Mucosa of rectum (tissue), 2 donors: ENCODE measurements around the gene IGSF8.

Experiments
- H3K27ac ChIP-seq, 2 donors: one replicate each; pipeline ENCODE4 v1.7.0; 2013; ENCODE audit warnings: inconsistent platforms in 2 of 2, low read depth in 2 of 2, low read length in 2 of 2
- H3K27me3 ChIP-seq, 2 donors: one replicate each; pipeline ENCODE4 v1.7.0; 2013; ENCODE audit warnings: low read length in 2 of 2; ENCODE audit not compliant: control insufficient read depth in 2 of 2, insufficient read depth in 2 of 2
- H3K36me3 ChIP-seq, 2 donors: one replicate each; pipeline ENCODE4 v1.7.0; 2013; ENCODE audit warnings: low read length in 2 of 2; ENCODE audit not compliant: control insufficient read depth in 2 of 2, insufficient read depth in 2 of 2
- H3K4me1 ChIP-seq, 2 donors: one replicate each; pipeline ENCODE4 v1.7.0; 2013; ENCODE audit warnings: low read length in 2 of 2, mild to moderate bottlenecking in 1 of 2; ENCODE audit not compliant: control insufficient read depth in 2 of 2, insufficient read depth in 2 of 2
- H3K4me3 ChIP-seq, 2 donors: one replicate each; pipeline ENCODE4 v1.7.0; 2013; ENCODE audit warnings: low read length in 2 of 2
- H3K9ac ChIP-seq, 2 donors: one replicate each; pipeline ENCODE4 v1.7.0; 2013; ENCODE audit warnings: low read length in 2 of 2, low read depth in 1 of 2, mild to moderate bottlenecking in 1 of 2
- H3K9me3 ChIP-seq, 2 donors: one replicate each; pipeline ENCODE4 v1.7.0; 2013; ENCODE audit warnings: low read length in 2 of 2; ENCODE audit not compliant: control insufficient read depth in 2 of 2
- donor health status: healthy.
- donor health status: Normal muscosa, but diverticular disease.

Gene IGSF8

DNA sequence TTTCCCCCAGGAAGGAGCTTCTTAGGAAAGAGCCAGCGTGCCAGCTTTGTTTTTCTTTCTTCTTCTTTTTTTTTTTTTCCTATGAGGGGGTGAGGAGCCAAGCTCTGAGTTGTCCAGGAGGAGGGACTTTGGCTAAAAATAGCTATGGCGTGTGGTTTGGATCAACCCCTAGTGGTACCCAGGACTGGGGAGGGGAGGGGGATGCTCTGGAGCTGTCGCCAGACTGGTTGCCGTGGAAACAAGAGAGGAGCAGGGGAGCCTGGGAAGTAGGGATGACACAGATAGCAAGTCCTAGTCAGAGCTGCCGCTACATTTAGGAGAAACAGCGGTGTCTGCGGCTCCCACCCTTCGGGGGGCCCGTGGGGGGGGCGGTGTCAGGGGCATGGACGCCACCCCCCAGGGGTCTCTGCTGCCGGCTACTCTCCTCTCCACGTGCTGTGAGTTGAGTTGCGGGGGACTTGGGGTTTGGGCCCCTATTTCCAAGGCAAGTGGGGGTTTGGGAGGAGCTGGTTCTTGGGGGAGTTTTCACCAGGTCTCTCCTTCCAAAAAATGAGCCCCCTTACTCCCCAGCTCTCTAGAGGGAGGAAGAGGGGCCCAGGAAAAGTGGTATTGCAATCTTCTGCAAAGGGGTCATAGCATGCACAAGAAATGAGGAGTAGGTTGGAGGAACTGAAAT, 17.0 kb downstream of the IGSF8 start, which contains the start of gene KCNJ9:
TSS of gene KCNJ9 (plus strand) at position 278 of the 676 bp plus-strand sequence. CDS start 2,493 bp downstream, outside the sequence.
- H3K27me3 ChIP-seq: peaks cover 27 to 36% of the 10 kb centered on the region in 2 donors
- H3K4me3 ChIP-seq: no peak within 1 kb of the TSS
- no peaks in the 10 kb centered on the region for H3K36me3 ChIP-seq
- no peak within 1 kb of the TSS for H3K27ac ChIP-seq
- H3K9me3 ChIP-seq: no peaks in the 10 kb centered on the region
- H3K4me1 ChIP-seq: peaks cover 0 to 4% of the 10 kb centered on the region in 2 donors
- H3K9ac ChIP-seq: no peak within 1 kb of the TSS

DNA sequence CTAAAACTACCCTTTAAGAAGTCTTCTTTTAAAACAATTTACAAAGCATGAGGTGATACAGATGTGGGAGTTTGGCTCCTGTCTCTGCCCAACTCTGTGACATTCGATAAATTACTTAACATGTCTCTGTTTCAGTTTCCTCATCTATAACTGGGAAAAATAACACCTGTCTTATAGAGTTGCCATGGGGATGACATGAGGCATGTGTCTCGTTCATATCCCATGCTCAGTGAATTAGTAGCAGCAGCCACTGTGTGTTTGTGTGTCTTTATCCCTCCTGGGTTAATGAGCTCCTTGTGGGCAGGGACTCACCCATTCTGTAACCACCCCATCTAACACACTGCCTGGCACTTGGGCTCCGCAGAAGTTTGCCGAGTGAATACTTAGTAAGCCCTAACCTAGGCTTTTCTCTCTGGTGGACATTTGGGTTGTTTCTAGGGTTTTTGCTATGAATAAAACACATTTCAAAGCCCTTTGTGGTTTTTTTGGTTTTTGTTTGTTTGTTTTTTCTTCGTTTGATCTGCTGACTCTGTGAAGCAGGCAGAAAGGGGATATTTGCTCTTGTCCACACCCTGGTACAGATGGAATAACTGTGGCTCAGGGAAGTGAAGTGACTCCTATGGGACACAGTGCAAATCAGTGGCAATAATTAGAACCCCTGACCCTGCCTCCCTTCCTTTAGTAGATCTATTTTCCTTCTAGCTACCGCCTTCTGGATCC, 17.9 kb downstream of the IGSF8 start:
- Histone ChIP-seq H3K36me3 (no peaks in the 10 kb centered on the region), H3K27ac (no peak overlapping the region), H3K9me3 (no peaks in the 10 kb centered on the region), H3K9ac (no peak overlapping the region), H3K27me3 (peaks cover 27 to 36% of the 10 kb centered on the region in 2 donors), H3K4me3 (no peak overlapping the region), H3K4me1 (peaks cover 0 to 4% of the 10 kb centered on the region in 2 donors)

DNA sequence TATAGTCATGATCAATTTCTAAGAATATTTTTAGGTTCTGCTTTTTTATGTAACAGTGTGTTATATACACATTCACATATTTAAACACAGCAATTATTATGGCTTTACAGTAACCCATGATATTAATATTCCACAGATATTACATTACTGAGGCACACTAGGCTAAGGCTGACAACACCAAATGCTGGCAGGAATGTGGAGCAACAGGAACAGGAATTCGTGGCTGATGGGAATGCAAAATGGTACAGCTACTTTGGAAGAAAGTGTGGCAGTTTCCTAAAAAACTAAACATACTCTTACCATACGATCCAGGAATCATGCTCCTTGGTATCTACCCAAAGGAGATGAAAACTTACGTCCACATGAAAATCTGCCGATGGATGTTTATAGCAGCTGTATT, 19.0 kb downstream of the IGSF8 start:
- no peak overlapping the region for H3K27ac ChIP-seq
- H3K27me3 ChIP-seq: peaks cover 27 to 36% of the 10 kb centered on the region in 2 donors
- H3K36me3 ChIP-seq: no peaks in the 10 kb centered on the region
- H3K4me3 ChIP-seq: no peak overlapping the region
- no peak overlapping the region for H3K9ac ChIP-seq
- peaks cover 0 to 4% of the 10 kb centered on the region in 2 donors for H3K4me1 ChIP-seq
- no peaks in the 10 kb centered on the region for H3K9me3 ChIP-seq

DNA sequence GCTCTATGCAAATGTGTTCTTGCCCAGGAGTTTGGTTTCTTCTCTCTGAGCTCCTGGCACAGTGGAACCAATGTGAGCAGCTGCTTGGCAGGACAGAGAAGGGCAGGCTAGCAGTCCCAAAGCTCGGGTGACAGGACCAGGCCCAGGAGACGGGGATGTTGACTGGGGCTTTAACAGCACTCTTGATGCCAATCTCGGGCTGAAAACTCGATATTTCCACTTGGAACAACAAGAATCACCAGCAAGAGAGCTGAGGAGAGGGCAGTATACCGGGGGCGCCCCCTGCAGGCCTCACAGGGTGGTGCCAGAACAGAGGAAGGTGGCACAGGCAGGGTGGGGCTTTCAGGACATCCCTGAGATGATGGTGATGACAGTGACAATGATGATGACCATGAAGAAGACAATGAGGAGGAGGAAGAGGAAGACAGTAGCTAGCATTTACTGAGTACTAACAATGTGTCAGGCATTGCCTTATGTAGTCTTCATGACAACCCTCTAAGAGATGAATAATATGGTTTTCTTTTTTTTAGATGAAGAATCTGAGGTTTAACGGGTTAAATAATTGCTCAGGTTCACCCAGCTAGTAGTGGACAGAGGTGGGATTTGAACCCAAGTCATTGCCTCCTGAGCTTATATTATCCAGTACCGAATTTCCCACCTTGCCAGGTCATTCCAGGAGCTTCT, 19.8 kb downstream of the IGSF8 start:
- Histone ChIP-seq H3K27me3 (peaks cover 27 to 33% of the 10 kb centered on the region in 2 donors), H3K27ac (no peak overlapping the region), H3K4me1 (no peaks in the 10 kb centered on the region), H3K4me3 (no peak overlapping the region), H3K36me3 (no peaks in the 10 kb centered on the region), H3K9ac (no peak overlapping the region), H3K9me3 (no peaks in the 10 kb centered on the region)

DNA sequence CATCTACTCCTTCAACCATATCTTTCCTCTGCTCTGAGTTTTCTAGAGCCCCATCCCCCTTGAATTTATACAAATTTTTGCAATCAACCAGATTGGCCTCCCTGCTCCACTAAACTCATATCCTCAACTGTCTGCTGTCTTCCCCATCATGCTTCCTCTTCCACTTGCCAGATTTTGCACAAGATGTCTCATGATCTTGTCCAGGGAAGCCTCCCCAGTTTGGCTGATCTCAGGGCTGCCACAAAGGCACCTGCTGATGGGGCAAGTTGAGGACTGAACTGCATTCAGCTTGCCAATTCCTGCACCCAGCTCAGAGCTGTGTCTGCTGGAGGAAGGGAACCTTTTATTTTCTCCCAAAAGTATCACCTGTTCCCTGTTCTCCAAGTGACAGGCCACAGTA, 20.9 kb downstream of the IGSF8 start:
- Histone ChIP-seq H3K9ac (no peak overlapping the region), H3K27me3 (peaks cover 21 to 23% of the 10 kb centered on the region in 2 donors)

DNA sequence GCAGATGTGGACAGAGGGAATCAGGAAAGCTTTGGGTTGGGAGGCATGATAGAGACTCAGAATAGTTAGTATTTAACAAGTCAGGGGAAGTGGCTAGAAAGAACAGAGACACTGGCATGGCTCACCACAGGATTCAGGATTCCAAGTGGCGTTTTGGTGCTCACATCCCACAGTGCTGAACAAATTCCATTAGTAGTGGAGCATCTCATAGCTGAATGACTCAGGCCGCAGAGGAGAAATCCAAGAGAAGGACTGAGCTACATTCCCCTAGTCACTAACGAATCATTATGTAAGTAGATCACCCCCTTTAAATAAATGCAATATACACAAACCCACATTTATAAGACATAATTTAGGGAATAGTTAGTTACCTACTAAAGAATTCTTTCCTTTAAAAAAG, 22.1 kb downstream of the IGSF8 start:
- no peaks in the 10 kb centered on the region for H3K9me3 ChIP-seq
- H3K4me1 ChIP-seq: no peaks in the 10 kb centered on the region
- no peaks in the 10 kb centered on the region for H3K36me3 ChIP-seq
- H3K27me3 ChIP-seq: peaks cover 17 to 21% of the 10 kb centered on the region in 2 donors
- H3K27ac ChIP-seq: no peak overlapping the region
- H3K9ac ChIP-seq: no peak overlapping the region
- no peak overlapping the region for H3K4me3 ChIP-seq

More for the DNA sequence above, 20.9 kb downstream of the IGSF8 start:
- Histone ChIP-seq H3K4me3 (no peak overlapping the region), H3K36me3 (no peaks in the 10 kb centered on the region), H3K4me1 (no peaks in the 10 kb centered on the region), H3K9me3 (no peaks in the 10 kb centered on the region), H3K27ac (no peak overlapping the region)

DNA sequence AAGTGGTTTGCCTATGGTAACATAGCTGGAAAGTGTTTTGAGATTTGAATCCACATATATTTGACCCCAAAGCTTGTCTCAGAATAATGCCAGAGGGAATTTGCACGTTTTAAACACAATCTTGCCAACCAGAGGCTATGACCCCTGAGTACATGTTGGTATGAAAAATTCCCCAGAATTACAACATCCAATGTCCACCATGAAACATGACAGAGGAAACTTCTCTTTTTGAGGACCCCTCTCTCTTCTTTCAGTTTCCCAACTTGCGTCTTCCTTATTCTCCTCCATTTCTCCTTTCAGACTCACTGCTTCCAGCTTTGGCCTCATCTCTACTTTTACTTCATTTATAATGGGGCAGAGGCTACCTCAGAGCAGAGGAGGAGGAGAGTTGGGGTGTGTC, 22.6 kb downstream of the IGSF8 start:
- no peaks in the 10 kb centered on the region for H3K9me3 ChIP-seq
- H3K4me1 ChIP-seq: peaks cover 2% of the 10 kb centered on the region in 2 donors
- no peak overlapping the region for H3K4me3 ChIP-seq
- H3K36me3 ChIP-seq: no peaks in the 10 kb centered on the region
- no peak overlapping the region for H3K27ac ChIP-seq
- no peak overlapping the region for H3K9ac ChIP-seq
- H3K27me3 ChIP-seq: peaks cover 13 to 20% of the 10 kb centered on the region in 2 donors

DNA sequence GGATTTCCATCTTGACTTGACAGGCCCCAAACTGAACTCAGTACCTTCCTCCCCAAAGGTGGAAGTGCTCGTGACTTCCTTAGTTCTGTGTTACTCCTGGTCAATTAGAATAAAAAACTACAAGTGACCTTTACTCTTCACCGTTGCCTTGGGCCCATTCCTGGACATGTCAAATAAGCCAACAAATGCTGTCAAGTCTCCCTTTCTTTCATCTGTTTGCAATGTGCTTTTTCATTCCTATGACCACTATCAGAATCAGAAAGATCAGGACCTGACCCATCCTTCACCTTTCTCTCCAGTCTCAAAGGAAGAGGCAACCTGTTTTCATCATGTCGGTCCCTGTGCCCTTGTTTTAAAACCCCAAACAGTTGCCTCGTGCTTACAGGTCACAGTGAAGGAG, 23.6 kb downstream of the IGSF8 start:
- Histone ChIP-seq H3K27me3 (peaks cover 9 to 11% of the 10 kb centered on the region in 2 donors), H3K9me3 (no peaks in the 10 kb centered on the region), H3K27ac (no peak overlapping the region), H3K9ac (no peak overlapping the region), H3K4me3 (no peak overlapping the region), H3K4me1 (peaks cover 5 to 7% of the 10 kb centered on the region in 2 donors), H3K36me3 (no peaks in the 10 kb centered on the region)

DNA sequence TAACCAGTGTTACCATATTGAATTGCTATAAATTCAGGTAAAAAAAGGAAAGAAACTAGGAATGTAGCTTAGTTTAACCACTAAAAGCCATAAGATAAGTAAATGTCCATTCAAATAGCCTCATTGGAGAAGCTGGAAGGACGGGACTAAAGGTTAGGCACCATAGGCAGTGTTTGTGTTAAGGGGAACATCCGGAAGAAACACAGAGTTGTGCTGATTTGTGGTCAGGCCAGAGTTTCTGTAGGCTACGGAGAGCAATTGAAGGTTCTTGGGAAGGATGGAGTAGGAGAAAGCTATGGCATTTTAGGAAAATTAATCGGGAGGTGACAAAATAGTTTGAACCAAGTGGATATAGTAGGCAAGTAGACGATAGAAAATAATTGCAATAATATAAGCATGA, 27.1 kb downstream of the IGSF8 start:
- Histone ChIP-seq H3K27ac (no peak overlapping the region), H3K27me3 (peaks cover 6 to 8% of the 10 kb centered on the region in 2 donors), H3K9ac (no peak overlapping the region), H3K9me3 (no peaks in the 10 kb centered on the region), H3K36me3 (no peaks in the 10 kb centered on the region), H3K4me1 (peaks cover 5 to 7% of the 10 kb centered on the region in 2 donors), H3K4me3 (no peak overlapping the region)
